ENCODE data around the gene ARHGAP32. TPM values are rescaled to one million over a fixed set of nuclear protein-coding genes. Genes with fewer than 3 reads are reported as not detected.
"Not testable (repeated sequence)": the region's sequence is repeated elsewhere in the genome, so short reads cannot be mapped to it uniquely, and the experiment has no call there.

ARHGAP32 gene
- polyA plus RNA-seq, 12 donors, result 10.5 to 26.3 (median 13.5) TPM; not detected in 1

GRCh38 chr11:128933481-128934178 is 258.5 kb downstream of the ARHGAP32 start:
- no peak for DNase-seq

GRCh38 chr11:128931668-128932067 is 260.5 kb downstream of the ARHGAP32 start:
- no peak for DNase-seq

DNA sequence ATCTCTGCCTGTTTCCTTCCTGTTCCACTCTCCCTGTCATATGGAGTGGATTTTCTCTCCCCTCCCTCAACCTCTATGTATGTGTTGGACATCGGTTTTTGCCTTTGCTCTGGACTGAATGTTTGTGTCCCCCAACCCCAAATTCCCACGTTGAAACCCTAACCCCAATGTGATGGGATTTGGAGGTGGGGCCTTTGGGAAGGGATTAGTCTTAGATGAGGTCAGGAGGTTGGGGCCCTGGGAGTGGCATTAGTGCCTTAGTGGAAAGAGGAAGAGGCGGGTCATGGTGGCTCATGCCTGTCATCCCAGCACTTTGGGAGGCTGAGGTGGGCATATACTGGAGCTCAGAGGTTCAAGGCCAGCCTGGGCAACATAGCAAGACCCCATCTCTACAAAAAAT is 261.1 kb downstream of the ARHGAP32 start:
- no peak for DNase-seq

DNA sequence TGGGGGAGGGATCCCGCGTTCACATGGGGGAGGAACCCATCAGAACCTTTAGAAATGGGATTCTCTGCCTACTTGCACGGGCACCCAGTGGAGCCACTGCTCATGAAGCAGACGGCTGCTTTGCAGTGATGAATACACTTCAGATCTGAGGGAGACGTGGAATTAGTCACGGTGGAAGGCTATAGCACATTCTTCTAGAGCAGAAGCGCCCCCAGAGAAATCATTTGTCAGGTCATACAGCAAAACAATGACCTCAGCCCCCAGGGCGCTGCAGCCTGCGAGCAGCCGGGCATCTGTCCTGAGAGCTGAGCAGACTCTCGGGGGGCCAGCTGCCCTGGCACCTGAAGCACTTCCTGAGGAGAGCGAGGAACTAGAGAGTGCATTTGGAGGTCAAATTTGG is 262.1 kb downstream of the ARHGAP32 start:
- no peak for DNase-seq

- DNase-seq, result no peak
These were observed 262.7 kb downstream of the ARHGAP32 start for GRCh38 chr11:128929468-128929867.

DNA sequence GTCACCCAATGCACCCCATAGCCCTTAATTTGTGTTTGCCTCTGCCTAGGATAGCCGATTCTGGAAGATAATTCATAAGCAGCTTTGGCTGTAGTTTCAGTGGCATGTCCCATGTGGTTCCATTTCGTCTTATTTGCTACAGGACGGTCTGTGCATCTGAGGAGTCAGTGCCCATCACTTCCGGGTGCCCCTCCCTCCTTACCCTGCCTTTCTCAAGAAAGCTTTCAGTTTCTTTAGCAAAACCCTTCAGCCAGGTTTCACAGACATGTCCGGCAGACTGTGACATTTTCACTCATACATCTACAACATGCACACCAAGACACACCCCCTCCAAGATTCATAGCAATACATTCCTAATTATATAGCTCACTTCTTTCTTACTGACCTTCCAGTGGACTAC is 263.7 kb downstream of the ARHGAP32 start:
- no peak for DNase-seq

- no peak for DNase-seq
These were observed 264.3 kb downstream of the ARHGAP32 start for GRCh38 chr11:128927683-128928336.

DNA sequence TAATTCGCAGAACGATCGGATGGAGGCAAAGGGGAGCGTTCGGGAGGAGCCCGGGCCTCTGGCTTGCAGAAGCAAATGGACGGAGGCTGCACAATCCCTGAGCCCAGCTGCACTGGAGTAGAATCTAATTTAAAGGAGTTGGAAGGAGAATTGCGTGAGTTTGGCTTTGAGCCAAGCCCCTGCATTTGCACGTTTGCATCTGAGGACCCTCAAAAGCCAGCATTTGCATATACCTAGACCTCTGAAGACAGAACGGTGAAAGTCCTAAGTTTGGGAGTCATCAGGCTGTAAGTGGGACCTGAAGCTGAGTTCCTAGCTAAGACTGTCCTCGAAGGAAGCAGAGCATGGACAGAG is 265.0 kb downstream of the ARHGAP32 start:
- DNase-seq, result no peak

- DNase-seq, result no peak
These were observed 265.6 kb downstream of the ARHGAP32 start for GRCh38 chr11:128926437-128927107.

DNA sequence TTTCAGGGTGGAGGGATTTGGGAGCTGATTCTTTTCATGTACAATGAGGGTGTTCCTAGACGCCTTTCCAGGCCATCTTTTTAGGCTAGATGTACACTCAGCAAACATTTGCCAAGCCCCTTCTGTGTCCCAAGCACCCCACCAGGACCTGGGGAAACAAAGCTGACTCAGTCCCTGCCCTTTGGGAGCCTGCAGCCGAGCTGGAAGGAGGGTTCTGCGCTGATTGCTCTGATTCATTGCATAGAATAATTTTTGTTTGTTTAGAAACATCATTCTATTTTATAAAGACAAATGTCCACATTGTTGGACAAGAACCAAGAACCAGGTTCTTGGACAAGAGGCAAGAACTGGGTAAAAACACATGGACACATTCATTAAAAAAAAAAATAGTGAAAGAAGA is 266.1 kb downstream of the ARHGAP32 start:
- DNase-seq, result no peak

- no peak for DNase-seq
These were observed 266.9 kb downstream of the ARHGAP32 start for GRCh38 chr11:128925250-128925600.

DNA sequence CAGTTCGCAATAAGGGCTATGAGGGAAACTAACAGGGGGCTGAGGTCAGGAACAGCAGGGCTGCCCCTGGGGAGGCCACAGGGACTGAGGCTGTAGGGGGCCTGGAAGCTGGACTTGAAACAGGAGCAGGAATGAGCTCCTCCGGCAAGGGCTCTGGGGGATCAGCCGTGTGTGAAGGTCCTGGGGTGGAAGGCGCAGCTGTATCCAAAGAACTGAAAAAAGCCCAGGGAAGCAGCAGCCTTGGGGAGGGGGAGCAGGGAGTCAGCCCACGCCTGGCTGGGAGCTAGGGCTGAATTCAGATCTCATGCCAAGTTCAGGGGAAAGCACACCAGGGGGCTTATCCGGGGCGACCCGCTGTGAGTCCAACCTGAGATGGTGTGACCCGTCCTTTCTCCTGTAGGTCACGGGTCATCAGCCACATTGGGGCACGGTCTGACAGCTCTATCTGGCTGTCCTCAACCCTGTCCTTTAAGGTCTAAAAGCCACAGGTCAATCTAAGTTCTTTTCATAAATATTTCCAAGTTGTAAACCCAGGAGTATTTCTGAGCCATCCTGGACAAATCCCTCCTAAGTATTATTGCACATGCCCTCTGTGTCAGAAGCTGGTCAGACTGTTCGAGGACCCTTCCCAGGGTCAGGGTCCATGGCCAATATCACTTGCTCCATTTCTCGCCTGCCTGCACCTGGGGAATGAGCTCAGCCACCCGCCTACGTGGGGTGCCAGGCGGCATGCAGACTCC is 267.4 kb downstream of the ARHGAP32 start:
- no peak for DNase-seq

DNA sequence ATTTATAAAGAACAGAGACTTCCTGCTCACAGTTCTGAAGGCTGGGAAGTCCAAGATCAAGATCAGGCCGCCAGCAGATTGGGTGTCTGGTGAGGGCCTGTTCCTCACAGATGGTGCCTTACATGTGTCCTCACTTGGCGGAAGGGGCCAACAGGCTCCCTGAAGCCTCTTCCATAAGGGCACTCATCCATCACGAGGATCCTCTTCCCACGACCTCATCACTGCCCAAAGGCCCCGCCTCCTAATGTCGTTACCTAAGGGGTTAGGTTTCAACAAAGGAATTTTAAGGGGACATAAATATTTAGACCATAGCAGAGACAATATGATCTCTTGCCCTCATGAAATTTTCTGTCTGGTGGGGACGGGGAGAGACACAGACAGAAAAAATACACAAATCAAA is 268.0 kb downstream of the ARHGAP32 start:
- DNase-seq, result no peak

GRCh38 chr11:128921793-128922192 is 270.3 kb downstream of the ARHGAP32 start:
- DNase-seq, result no peak

GRCh38 chr11:128920666-128921065 is 271.5 kb downstream of the ARHGAP32 start:
- DNase-seq, result no peak

- DNase-seq, result not testable (repeated sequence)
These were observed 272.5 kb downstream of the ARHGAP32 start for GRCh38 chr11:128919635-128920034.

GRCh38 chr11:128919216-128919615 is 272.9 kb downstream of the ARHGAP32 start:
- no peak for DNase-seq

DNA sequence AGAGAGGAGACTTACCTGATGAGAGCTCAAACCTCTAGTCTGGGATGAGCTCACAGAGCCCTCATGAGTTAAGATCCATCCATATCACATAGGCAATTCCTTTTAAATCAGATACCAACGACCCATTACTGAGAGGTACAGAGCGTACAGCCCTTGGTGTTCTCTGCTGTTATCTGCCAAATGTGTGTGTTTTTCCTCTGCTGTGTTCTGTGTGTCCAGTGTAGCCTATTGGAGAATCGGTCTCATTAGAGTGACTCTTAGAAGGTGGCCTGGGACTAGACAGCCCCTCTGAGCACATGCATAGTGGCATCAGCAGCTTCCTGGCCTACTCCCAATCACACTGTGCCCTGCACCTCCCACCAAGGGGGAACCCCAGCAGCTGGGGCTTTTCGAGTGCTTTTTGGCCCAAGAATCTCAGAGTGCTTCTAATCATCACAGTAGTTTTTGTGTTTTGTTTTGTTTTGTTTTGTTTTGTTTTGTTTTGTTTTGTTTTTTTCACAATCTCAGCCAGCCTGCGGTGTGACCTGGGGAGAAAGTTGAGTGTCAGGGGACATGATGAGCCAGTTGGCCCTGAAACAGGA is 274.9 kb downstream of the ARHGAP32 start:
- no peak for DNase-seq

GRCh38 chr11:128916681-128917080 is 275.4 kb downstream of the ARHGAP32 start:
- DNase-seq, result no peak

GRCh38 chr11:128916037-128916572 is 276.0 kb downstream of the ARHGAP32 start:
- no peak for DNase-seq

- DNase-seq, result no peak
These were observed 277.0 kb downstream of the ARHGAP32 start for GRCh38 chr11:128915149-128915521.

All from muscle of arm (tissue), 12 donors.